AG08395 (cell line): ENCODE data around the gene PSMD13.
A peak's percentile ranks its signal among the peaks of the same experiment; 100 is the strongest.
"Not testable (repeated sequence)": the region's sequence is repeated elsewhere in the genome, so short reads cannot be mapped to it uniquely, and the experiment has no call there.

Experiments used
- DNase-seq: peaks from one replicate; pipeline ENCODE4 v3.0.0; 2012; ENCODE audit warnings: mixed read lengths, low spot score

The PSMD13 gene

GRCh38 chr11:236774-237767, at the start of gene PSMD13:
Gene PSMD13, plus strand, starts transcription at chr11:236976. Its CDS starts 74 bp downstream, at chr11:237050.
- DNase-seq: peak; percentile 94

DNA sequence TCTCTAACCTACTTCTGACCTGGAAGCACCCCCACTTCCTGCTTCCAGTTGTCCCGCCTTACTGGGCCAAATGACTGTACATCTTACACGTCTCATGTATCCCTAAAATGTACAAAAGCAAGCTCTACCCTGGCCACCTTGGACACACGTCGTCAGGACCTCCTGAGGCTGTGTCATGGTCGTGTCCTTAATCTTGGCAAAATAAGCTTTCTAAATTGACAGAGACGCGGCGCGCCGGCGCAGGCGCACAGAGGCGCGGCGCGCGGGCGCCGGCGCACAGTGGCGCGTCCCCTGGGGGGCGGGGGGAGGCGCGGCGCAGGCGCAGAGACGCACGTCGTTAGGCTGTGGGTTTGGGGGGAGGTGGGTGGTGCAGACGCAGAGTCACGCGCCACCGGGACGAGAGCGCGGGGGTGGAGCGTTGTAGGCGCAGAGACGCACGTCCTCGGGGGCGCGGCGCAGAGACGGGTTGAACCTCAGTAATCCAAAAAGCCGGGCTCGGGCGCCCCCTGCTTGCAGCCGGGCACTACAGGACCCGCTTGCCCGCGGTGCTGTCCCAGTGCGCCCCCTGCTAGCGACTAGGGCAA, 47.5 kb upstream of the PSMD13 start:
- not testable (repeated sequence) for DNase-seq

GRCh38 chr11:189843-190311, 46.9 kb upstream of the PSMD13 start:
- DNase-seq: not testable (repeated sequence)

- not testable (repeated sequence) for DNase-seq
These were observed 46.2 kb upstream of the PSMD13 start for GRCh38 chr11:190546-190945.

GRCh38 chr11:191490-192478, 45.0 kb upstream of the PSMD13 start:
- DNase-seq: not testable (repeated sequence)

GRCh38 chr11:192674-193128, 44.1 kb upstream of the PSMD13 start, which contains the start of gene SCGB1C1:
Gene SCGB1C1, plus strand, starts transcription at chr11:193078. Its CDS starts 22 bp downstream, at chr11:193100.
- not testable (repeated sequence) for DNase-seq

GRCh38 chr11:193481-193880, 43.3 kb upstream of the PSMD13 start:
- DNase-seq: not testable (repeated sequence)

DNA sequence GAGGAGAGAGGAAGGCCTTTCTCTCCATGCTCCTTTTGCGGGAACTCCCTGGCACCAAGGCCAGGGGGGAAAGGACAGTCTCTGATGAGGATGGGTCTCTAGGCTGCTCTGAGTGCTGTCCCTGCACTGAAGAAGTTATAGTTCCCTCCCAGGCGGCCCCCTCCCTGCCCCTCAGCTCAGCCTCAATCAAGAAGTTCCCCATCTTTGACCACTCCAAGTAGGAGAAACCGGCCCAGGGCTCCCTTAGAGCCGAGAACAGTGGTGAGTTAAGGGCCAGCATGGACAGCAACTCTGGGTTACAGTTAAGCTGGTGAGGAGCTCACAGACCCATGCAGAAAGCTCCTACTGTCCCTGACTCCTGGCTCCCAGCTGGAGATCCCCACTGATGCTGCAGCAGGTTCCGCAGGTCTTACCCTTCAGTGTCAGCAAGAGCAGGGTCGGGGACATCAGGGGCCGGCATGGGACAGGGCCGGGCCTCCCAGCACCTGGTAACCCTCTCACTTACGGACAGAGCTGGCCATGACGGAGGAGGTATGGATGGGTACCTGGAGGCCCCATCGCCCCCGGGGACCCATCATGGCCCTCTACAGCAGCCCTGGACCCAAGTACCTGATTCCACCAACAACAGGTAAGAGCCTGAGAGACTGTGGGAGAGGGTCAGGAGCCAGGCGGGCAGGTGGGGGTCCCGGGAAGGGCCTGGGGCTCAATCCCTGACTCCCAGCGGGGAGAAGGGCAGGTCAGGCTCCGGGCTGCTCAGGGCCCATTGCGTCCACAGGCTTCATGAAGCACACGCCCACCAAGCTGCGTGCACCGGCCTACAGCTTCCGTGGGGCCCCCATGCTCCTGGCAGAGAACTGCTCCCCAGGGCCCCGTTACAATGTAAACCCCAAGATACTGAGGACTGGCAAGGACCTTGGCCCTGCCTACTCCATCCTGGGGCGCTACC, 39.7 kb upstream of the PSMD13 start:
- DNase-seq: no peak

DNA sequence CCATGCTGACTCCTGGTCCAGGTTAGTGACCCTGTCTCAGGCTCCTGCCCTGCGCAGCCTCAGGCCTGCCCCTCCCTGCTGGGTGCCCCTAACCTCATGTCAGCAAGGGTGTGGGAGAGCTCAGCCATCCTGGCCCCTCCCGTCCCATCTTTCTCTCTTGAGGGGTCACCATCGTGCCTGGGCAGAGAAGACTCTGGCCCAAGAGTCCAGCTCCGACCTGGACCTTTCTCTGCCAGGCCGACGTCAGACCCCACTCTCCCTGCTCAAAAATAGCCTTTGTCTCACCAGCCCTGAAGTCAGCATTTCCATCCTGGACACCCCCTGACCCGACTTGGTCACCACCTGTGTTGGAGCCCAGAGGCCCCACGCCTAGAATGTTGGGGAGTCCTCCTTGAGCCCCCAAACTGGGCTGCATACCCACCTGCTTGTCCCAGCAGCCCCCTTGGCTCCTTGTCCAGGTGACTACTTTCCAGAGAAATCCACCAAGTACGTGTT, 39.0 kb upstream of the PSMD13 start:
- DNase-seq: no peak

DNA sequence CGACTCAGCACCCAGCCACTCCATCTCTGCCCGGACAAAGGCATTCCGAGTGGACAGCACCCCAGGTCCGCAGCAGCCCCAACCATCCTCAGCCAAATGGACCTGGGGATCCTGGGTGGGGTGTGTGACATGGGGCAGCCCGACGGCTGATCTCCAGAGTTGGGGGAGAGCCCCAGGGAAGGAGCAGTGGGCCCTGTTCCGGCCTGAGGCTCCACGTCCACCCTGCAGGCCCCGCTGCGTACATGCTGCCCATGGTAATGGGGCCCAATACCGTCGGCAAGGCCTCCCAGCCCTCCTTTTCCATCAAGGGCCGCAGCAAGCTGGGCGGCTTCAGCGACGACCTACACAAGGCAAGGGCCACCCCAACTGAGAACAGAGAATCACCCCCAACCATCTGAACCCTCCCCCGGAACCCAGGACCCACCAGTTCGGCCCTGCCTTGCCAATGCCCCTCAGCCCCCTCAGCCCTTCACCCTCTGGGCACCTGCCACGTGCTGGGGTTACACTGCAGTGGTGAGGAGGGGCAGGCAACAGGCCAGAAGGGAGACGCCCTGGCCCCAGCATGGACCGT, 38.5 kb upstream of the PSMD13 start:
- DNase-seq: no peak

GRCh38 chr11:199004-199581, 37.7 kb upstream of the PSMD13 start:
- no peak for DNase-seq

DNA sequence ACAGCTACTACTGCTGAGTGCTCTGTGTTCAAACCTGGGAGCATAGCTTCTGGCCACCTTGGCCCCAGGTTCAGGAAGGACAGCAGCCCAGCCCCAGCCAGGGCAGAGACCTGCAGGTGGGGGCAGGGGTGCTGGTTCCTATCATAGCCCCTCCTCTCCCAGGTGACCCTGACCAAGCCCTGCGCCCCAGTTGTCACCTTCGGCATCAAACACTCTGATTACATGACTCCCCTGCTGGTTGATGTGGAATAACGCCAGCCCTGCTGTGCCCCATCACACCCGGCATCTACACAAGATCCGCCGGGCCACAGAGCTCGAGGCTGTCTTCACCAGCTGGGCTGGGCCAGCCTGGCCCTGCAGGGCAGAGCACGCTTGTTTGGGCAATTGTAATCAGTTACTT, 37.0 kb upstream of the PSMD13 start:
- DNase-seq: no peak

DNA sequence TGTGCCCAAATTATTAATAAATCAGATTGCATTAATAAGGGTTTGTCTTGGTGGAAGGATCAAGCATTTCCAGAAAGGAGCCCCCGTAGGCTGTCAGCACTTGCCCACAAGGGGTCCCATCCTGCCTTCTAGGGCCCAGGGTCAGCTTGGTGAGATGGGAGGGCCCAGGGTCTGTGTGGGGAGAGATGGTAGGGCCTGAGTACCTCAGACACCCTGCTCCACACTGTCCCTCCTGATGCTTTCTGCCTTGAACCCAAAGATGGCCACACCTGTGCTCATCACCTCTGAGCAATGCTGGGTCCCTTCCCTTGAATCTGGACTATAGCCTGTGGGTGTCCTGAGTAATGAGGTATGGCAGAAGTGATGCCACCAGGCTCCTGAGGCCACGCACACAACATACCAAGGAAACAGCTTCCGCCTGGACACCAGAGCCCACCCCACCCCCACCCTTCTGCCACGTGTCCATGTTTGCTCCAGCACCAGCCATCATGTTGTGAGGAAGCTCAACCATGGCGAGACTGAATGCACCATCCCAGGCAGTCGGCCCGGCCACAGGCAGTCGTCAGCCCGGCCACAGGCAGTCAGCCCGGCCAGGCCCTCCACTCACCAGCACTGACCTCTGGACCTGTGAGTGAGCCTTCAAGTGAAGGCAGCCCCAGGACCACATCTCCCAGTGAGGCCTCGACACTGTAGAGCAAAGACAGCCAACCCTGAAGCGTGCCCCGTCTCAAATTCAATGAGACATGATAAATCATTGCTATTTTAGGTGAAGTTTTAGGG, 36.4 kb upstream of the PSMD13 start:
- no peak for DNase-seq

DNA sequence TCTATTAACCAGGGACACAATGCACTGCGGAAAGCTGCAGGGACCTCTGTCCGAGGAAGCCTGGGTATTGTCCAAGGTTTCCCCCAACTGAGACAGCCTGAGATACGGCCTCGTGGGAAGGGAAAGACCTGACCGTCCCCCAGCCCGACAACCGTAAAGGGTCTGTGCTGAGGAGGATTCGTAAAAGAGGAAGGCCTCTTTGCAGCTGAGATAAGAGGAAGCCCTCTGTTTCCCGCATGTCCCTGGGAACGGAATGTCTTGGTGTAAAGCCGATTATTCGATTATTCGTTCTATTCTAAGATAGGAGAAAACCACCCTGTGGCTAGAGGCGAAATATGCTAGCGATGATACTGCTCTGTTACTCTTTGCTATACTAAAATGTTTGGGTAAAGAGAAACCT, 34.8 kb upstream of the PSMD13 start:
- DNase-seq: no peak

DNA sequence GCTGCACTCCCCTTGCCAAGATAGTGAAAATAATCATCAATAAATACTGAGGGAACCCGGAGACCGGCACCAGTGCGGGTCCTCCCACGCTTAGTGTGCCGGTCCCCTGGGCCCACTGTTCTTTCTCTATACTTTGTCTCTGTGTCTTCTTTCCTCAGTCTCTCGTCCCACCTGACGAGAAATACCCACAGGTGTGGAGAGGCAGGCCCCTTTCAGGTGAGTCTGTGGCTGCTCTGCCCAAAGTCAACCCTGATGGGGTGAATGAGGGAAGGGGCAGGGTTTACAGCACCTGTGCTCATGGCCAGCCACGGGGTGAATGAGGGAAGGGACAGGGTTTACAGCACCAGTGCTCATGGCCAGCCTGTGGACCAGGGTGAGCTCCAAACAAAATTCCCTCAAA, 34.3 kb upstream of the PSMD13 start:
- no peak for DNase-seq

DNA sequence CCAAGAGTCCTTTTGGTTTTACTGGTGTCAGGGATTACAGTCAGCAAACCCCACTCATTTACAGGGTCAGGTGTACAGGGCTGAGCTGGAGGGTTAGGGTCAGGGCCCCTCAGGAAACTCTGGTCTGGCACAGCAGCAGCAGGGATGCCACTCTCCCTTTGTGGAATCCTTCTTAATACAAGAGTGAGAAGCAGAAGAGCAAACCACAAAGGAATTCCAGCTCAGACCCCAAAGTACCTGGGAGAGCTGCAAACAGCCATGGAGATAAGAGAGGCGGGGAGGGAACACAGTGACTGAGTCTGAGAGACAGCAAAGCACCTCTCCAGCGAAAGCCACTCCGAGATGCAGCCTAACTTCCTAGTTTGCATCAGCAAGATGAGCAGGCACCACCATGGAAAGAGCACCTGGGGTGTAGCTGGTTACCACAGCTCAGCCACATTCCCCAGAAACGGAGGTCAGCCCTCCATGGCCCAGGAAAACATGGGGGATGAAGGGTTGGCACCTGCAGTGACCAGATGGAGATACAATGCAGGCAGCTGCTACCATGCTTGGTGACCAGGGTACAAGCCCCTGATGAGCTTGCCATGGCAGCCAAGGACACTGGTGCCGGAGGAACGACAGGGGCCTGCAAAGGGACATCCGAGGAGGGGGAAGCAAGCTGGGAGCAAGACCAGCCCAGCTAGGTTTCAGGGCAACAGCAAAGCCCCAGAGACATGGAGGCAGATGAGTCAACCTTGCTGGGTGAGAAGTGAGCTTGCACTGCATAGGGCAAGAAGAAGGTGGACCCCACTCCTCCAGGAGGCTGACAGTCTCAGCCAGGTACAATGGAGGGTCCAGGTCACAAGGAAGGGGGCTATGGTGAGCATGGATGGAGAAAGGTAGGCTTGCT, 33.5 kb upstream of the PSMD13 start:
- no peak for DNase-seq

GRCh38 chr11:203945-204586, 32.7 kb upstream of the PSMD13 start:
- no peak for DNase-seq
